NCI-H1436 (cell line): ENCODE data around the gene RFX3.
"Not testable (repeated sequence)": the region's sequence is repeated elsewhere in the genome, so short reads cannot be mapped to it uniquely, and the experiment has no call there.

ENCODE experiments used
- DNase-seq: peaks from one replicate; lab custom pipeline; 2025; lab: John Stamatoyannopoulos, UW

The RFX3 gene

GRCh38 chr9:3346549-3346948, 179.3 kb downstream of the RFX3 start:
- no peak for DNase-seq

DNA sequence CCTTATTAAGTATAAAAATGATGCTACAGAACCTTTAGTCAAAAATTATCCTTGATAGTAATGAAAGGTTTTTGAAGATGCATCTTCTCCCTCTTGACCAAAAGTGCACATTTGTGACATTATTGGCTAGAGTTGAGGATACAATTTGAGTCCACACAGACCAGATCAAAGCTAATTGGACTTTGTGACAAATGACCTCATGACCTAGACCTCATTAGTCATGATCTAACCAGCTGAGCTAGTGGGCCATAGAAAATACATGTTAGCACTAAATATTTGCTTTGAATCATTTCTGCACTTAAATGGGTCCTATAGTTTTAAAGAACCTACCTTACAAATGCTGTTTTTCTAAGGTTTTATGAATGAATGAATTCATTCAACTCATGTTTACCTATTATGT, 182.1 kb downstream of the RFX3 start:
- no peak for DNase-seq

GRCh38 chr9:3342159-3342777, 183.5 kb downstream of the RFX3 start:
- DNase-seq: no peak

DNA sequence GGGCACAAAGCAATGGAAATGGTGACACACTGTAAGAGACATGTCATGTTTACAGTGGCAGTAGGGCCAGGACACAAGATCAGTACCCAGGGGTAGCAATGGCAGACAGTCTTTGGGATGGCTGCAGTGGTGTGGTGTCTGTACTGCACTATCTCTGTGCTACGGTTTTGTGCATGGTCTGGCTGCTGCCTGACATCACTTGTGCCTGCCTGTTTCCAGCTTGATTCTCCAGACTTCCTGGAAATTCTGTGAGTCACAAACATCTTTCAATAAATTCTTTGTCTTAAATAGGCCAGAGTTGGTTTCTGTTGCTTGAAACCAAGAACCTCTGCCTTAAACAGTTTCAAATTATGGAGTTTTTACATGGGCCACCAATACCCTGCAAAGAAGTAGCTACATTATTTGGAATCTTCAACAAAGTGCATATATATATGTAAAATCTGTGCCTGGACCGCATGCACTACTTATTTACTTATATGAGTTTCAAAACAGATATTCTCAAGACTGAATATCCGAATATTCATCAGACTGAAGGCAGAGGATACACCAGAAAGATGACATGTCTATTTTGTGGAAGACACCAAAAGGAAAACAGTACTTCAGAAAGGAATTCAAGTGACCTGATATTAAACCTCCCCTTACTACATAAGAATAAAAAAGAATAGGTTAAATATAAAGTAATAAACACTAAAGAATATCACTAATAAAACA, 188.1 kb downstream of the RFX3 start:
- DNase-seq: no peak

DNA sequence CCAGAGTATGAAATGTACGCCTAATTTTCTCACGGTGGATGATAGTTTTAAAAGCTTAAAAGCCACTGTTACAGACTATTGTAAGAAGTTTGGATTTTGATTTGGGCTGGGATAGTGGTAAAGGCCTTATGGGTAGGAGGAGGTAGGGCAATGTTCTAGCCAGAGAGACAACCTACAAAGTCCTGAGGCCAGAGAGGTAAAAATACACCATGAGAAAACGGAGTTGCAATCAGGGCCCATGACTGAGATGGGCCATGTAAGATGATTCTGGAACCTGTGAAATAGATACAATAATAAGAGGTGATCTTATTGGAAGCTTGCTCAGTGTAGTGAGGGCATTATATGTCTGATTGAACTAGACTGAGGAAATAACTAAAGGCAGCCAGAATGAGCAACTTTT, 188.8 kb downstream of the RFX3 start:
- DNase-seq: no peak

DNA sequence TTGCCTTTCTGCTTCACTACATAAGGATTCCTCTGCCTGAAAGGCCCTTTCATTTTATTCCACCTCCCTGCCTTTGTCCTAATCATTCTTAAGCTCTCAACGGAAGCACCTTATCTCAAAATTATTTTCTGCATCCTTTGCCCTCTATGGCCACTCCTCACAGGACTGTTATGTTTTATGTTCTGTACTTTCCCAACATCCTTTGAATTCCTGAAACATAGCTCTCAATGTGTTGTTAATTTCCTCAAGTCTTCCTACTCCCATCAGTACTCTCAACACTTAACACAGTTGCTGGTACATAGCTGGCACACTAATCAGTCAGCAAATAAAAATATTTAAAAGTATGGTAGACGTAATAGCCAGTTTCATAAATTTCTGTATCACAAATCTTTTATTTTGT, 193.0 kb downstream of the RFX3 start:
- DNase-seq: no peak

DNA sequence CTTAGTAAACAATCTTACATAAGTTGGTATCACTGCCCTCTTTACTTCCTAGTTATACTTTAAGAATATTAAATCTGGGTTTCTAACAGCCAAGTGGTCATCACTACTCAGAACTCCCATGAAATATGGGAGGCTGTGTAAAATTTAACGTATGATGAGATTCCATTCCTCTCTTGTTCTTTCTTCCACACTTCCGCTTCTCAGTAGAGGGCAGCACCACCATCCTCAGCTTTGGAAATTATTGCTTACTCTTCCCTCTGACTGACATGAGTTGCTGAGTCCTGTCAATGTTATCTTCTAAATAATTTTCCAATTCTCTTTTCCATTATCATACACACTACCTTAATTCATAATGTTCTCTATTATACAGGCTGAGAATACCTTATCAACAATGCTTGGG, 194.0 kb downstream of the RFX3 start:
- DNase-seq: no peak

DNA sequence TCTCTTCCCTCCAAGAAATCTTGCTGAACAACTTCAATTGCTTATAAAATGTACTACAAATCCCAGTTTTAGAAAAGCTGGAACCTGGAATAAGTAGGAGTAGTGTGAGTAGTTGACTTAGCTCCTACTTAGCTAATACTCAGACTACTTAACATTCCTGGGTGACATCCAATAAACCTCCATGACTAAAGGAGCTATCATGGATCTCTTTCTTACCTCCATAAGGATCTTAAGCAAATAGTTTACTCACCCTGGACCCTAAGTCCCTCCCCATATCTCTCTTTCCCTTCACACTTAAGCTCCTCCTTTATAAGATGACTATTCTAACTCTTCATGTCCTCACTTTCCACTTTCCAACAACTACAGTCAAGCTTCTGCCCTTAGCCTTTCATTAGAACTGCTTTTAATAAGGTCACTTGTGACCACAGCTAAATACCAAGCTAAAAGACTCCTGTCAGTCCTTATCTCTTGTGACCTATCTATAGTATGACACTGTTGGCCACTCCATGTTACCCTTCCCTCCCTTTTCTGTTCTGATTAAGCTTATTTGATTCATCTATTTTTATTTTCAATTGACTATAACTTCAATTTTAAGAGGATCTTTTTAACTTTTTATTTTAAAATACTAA, 194.9 kb downstream of the RFX3 start:
- DNase-seq: no peak

DNA sequence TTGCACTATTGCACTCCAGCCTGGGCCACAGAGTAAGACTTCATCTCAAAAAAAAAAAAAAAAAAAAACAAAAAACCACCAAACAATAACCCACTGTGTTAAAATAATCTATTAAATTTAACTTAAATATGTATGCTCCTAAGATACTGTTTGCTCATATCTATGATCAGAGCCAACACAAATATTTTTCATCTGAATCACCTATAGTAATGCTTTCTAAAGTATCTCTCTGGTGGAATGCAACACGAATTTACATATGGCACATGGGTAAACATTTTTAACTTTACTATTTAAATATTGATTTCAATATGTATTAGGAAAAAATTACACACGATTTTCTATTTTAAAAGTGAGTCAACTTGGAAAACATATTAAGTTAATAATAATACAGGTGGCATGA, 196.4 kb downstream of the RFX3 start:
- DNase-seq: no peak

DNA sequence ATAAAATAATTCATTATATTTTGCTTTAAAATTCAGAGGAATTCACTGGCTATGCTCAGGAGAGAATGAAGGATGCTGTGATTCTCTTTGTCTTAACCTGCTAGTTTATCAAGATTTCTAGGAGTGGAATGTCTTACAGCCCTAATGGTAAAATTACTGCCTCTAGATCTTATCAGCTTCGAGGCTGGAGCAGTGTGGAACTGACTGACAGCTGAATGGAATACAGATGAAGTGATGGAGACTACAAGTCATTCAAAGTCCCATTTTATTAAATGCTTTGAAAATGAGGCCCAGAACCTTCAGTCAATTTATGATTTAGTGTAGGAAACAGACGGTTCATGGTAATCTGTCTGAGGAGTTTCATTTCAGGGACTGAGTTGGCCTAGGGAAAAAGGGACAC, 202.1 kb downstream of the RFX3 start:
- DNase-seq: no peak

DNA sequence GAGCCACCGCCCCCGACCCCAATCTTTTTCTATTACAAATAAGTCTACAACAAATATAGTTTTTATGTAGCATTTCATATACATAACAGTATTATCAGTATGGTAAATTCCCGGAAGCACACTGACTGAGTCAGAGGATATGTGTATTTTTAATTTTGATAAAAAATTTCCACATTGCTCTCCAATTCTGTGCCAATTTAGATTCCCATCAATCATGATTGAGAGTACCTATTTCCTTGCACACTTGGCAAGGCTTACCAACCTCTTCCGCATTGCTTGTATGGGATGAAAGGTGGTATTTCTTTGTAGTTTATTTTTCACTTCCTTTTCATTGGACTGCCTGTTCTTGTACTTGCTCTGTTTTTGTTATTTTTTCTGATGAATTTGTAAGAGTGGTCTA, 204.6 kb downstream of the RFX3 start:
- DNase-seq: no peak

DNA sequence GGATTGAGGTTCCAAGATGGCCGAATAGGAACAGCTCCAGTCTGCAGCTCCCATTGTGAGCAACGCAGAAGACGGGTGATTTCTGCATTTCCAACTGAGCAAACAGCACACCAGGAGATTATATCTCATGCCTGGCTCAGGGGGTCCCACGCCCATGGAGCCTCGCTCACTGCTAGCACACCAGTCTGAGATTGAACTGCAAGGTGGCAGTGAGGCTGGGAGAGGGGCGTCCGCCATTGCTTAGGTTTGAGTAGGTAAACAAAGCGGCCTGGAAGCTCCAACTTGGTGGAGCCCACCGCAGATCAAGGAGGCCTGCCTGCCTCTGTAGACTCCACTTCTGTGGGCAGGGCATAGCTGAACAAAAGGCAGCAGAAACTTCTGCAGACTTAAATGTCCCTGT, 213.2 kb downstream of the RFX3 start:
- not testable (repeated sequence) for DNase-seq

- DNase-seq: no peak
These were observed 217.2 kb downstream of the RFX3 start for GRCh38 chr9:3308609-3309008.

DNA sequence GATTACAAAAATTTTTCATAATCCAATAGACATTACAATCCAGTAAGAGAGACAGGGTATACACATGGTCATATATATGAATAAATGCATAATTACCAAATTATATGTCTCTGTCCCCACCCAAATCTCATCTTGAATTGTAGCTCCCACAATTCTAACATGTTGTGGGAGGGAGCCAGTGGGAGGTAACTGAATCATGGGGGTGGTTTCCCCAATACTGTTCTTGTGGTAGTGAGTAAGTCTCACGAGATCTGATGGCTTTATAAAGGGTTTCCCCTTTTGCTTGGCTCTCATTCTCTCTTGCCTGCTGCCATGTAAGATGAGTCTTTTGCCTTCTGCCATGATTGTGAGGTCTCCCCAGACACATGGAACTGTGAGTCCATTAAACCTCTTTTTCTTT, 221.4 kb downstream of the RFX3 start:
- DNase-seq: not testable (repeated sequence)

DNA sequence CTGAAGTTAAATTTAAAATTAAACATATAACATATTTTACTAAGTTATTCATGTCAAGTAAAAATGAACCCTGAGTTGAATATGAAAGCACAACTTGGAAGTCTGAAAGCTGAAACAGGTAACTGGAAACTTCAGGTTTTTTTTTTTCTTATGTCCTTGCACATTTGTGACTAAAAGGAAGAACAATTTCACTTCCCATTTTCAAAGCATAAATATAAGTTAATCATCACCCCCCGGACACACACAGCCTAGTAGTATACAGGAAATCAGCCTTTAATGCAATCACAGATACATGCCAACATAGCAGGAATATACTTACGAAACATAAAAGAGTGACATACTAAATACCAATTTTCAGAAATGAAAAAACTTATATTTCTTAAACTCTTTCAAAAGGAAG, 225.9 kb downstream of the RFX3 start:
- no peak for DNase-seq

DNA sequence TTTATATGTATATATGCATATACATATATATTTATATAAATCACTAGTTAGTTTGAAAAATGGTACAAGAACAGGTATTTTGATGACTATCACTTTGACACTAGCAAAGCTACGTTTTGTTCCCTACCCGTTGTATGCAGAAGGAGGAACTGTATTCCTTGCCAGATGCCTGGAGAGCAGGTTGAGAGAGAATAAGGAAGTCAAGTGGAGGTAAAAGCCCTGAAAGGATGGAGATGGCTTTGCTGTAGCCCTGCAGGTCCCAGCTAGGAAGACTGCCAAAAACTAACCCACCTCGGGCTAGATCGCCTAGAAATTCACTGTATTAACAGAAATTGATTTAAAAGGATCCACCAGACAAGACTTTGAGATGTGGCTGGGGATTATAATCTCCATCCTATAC, 229.3 kb downstream of the RFX3 start:
- no peak for DNase-seq

DNA sequence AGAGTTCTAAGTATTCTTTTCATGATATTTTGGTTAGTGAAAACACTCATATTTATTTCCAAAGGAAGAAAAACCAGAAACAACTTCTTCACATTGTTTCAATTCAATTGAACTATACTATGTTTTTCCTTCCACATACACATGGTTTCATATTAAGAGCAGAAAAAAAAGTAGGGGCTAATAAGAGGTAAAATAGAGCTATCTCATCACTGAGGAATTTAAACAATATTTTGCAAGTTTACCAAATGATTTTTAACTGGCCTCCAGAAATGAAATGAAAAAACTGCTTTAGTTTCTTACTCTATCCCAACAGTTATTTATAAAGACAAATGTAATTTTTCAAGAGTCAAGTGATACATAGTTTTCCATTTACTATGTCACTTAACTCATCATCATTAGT, 233.5 kb downstream of the RFX3 start:
- DNase-seq: no peak

- DNase-seq: no peak
These were observed 235.5 kb downstream of the RFX3 start for GRCh38 chr9:3290231-3290840.

- no peak for DNase-seq
These were observed 237.1 kb downstream of the RFX3 start for GRCh38 chr9:3288686-3289085.

DNA sequence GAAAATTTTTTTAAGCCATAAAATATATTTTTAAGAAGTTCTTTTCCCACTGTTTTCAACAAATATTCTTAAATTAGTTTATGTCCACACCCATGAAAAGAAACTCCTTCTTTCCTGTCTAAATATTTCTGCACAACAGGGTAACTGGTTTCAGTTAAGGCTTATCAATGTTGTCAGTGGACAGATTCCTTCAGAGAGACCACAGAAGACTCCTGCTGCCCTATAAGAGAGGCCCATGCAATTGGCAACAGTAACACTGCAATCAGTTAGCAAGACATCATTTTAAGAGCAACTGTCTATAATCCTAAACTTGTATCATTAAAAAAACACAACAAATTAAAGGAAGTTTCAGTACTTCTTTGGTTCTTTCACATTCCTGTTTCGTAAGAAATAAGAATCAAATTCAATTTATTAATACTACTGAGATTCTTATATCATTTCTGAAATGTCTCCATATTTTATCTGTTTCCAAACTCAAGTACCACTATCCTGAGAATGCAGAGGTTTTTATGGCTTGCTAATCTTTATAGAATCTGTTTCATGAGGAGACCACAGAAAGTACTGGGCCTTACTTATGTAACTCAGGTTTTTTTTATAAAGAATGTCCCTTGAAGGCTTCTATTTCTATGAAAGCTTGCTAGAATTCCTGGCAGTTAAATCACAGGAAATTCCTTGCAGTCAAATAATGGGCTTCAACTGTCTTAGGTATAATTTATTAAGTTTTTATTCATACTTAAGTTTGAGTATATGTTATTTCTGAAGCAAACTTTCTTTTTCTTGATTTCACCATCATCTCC, 240.2 kb downstream of the RFX3 start:
- DNase-seq: no peak

GRCh38 chr9:3282365-3282764, 243.4 kb downstream of the RFX3 start:
- no peak for DNase-seq

GRCh38 chr9:3281399-3281798, 244.4 kb downstream of the RFX3 start:
- DNase-seq: no peak
